NAMALWA (cell line): ENCODE measurements around the gene LSM3.
"Not testable (repeated sequence)": the region's sequence is repeated elsewhere in the genome, so short reads cannot be mapped to it uniquely, and the experiment has no call there.

ENCODE experiments used
- DNase-seq: peaks from one replicate; pipeline ENCODE4 v3.0.0-alpha.2; 2015; ENCODE audit warnings: low spot score

The LSM3 gene

DNA sequence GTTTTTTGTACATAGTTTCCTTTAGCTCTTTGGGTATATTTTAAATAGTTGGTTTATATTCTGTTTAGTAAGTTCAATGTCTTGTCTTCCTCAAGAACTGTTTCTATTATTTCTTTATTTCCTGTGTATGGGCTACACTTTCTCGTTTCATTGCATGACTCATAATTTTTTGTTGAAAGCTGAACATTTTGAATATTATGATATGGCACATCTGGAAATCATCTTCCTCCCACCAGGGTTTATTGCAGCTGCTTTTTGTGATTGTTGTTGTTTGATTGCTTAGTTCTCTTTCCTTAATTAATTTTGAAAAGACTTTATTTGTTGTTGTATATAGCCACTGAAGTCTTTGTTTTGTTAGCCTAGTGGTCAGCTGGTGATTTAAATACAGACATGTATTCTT lies 43.8 kb downstream of the LSM3 start:
- DNase-seq, result no peak

DNA sequence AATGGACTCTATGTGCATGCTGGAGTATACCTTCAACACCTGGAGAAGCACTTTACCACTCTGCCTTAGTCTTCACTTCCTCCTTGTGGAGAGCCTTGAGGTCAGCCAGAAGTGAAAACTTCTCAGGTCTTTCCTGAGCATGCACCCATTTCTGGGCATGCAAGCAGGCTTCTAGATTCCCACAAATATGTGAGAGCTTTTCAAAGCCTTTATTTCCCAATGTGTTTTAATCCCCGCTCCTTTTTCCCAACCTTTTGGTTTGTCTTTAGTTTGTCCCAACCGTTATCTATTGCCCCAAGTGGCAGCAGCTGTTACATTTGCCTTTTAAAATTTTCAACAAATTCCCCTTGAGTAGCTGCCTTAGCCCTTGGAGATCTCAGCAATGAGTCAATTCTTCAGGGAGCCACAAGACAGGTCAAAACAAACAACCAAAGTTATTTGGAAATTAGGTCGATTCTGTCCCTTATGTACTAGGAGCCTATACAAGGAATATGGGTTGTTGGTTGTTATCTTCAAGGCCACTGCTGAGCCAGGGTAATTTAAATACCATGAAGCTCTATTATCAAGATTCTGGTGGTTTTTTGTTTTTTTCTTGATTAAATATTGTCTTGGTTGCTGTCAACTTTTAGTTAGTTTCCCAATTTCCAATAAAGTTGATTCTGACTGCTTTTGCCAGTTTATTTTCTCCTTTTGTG lies 44.4 kb downstream of the LSM3 start:
- DNase-seq, result no peak

DNA sequence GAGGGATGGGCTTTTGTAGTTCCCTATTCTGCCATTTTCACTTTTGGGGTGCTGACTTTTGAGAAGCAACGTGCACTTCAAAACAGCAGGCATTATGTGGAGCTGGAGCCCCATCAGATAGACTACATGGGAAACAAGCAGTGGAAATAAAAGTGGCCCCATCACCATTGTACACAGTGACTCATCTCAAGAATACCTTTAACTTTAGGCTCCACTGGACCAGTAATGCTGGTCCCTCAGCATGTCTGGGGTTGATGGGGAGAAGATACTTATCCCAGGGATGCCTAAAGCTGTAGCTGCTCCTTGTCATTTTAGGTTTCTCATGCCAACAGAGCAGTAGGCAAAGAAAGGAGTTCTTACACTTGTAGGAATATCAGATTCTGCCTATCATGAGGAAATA lies 45.0 kb downstream of the LSM3 start:
- DNase-seq, result no peak

DNA sequence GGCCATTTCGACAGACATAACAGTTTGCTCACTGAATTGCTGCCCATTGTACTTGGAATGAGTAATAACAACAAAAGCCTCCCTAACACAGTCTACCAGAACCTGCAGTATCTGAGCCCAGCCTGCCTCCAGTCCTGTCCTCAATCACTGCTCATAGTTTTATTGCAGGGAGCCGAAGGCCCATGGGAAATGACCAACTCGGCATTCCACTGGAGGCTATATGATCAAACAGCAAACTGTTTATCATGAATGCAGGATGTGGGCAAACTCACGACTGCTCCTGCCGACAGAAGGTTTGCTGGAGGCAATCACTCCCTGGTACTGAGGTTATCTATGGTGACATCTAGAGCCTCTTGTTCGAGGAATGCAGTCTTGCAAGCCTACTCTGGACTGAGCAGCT lies 46.3 kb downstream of the LSM3 start:
- no peak for DNase-seq

DNA sequence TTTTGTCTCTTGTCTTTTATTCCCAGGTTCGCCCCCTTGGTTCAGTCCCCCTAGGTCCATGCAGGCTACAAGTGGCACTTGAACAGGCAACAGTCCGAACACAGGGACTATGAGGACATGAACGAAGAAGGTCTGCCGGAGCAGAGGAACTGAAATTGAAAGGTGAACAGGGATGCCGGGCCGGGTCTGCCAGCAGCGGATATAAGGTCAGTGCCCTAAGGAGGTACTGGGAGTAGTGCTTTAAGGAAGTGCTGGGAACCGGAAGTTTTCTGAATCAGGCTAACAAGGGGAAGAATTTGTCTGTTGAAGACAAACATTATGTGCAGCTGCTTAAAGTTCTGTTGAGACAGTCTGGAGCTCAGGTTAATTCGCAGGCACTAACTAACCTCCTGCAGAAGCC lies 46.8 kb downstream of the LSM3 start:
- no peak for DNase-seq

DNA sequence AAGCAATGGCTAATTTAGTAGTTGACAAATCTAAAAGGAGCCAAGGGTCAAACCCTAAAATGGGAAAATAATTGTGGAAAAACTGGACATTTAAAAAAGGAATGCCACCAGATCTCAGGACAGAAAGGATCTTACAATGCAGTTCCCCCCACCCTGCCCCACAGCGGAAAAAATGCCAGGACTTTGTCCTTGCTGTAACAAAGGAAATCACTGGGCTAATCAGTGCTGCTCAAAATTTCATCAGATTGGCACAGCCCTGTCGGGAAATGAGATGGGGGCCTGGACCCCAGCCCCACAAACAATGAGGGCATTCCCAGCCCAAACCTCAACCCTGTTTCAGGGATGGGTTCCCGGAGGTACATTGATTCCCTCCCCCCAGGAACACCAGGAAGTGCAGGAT lies 47.7 kb downstream of the LSM3 start:
- not testable (repeated sequence) for DNase-seq

DNA sequence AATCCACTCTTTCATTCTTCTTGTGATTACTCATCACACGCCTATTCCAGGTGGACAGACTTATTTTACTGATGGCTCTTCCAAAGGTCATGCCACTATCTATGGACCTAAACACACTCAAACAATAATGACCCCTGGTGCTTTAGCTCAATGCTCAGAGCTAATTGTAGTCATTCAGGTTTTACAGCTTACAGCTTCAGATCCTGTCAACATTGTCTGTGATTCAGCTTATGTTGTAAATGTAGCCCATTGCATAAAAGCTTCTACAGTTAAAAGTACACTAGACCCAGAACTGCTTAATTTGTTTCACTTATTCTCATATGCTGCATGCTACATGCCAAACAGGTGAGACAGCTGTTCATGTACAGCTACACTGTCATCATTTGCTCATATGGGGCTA lies 49.2 kb downstream of the LSM3 start:
- DNase-seq, result no peak

DNA sequence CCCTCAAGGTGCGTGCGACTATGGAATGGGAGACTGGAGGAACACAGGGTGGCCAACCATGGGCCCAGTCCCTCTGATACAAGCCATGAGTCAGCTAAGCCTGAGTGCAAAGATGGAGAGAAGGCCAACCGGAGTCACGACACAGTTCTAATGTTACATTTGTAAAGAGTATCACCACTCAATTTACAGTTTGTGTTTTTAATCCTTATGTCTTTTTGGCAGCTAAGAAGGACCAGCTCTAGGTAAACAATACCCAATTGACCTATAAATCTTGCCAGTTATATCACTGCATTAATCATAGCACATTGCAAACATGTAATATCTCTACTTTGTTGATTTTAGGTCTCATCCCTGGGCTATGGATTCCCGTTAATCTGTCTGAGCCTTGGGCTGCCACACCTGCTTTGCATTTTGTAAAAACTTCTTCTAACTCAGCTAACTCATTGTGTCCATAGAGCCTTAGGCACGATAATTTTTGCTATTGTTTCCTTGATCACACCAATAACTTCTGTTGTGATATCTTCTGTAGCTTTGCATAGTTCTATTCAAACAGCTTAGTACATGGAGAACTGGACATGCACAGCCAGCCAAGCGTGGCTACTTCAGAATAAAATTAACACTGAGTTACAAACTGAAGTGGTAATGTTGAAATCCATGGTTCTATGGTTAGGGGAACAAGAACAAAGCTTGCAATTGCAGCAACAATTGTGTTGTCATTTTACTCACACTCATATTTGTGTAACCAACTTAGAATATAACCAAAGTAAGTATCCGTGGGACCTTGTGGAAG lies 50.3 kb downstream of the LSM3 start:
- no peak for DNase-seq

DNA sequence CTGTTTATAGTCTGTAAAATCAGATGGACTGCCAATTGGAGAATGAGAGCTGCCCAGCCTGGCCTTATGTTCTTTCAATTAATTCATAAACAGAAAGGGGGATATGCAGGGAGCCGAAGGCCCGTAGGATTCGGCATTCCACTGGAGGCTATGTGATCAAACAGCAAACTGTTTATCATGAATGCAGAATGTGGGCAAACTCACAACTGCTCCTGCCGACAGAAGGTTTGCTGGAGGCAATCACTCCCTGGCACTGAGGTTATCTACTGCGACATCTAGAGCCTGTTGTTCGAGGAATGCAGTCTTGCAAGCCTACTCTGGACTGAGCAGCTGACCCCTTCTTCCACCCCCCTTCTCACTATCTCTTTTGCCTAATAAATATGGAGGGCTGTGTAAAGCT lies 51.1 kb downstream of the LSM3 start:
- not testable (repeated sequence) for DNase-seq

DNA sequence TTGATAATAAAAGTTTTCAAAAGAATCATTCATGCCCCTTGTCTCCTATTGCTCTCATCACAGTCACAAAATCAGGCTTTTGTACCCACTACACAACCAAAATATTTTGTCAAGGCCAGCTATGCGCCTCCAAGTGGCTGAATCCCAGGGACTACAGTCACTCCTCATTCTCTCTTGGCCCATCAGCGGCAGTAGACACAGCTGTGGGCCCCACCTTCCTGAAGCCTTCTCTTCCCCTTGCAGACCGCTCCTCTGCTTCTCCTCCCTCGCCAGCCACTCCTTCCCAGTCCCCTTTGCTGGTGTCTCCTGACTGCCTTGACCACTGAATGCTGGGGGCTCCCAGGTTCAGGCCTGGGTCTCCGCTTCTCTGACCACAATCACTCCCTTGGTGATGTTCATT lies 52.1 kb downstream of the LSM3 start:
- no peak for DNase-seq

DNA sequence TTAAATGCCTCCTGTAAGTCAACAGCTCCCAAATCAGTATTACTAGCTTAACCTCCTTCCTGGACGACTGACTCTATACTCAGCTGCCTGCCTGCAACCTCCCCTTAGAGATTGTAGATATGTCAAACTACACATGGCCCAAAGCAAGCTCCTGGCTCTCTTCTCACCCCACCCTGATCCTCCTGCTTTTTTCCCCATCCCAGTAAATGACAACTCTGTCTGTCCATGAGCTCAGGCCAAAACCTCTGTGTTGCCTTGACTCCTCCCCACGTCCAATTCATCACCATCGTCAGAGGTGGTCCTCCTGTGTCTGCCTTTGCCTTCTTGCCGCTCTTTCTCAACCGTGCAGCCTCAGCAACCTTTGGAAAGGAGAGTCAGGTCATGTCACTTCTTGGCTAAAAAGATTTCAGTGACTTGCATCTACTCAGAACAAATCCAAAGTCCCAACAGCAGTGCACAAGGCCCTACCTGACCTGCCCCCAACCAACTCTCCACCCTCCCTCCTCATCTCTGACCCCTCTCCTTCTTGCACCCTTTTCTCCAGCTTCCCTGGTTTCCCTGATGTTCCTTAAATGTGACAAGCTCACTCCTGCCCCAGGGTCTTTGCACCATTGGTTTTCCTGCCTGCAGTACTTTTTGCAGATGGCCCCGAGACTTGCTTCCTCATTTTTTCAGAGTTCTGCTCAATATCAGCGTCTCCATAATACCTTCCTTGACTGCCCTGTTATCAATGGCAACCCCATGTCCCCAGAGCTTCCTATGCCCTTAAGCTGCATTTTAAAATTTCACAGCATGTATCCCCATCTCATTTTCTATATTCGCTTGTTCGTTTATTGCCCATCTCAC lies 52.8 kb downstream of the LSM3 start:
- DNase-seq, result no peak

DNA sequence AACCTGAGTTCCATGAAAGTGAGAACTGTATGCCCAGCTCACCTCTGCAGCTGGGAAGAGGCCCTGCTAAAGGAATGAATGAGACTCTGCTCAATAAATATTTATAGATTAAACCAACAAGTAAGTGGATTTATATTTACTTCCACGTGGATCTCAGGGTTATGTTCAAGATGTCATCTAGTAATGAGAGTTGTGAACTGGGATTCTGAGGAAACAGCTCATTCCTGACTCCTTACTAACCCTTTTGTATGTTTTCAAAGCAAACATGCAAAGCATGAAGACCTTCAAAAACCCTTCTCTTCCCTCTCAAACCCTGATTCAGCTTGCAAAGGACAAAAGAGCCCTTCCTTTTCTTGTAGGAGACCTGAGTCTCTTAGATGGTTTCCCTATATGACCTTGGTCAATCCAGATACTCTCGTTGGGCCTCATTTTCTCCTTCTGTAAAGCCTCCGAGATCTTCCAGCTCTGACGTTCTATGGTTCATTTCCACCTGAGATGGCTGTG lies 53.4 kb downstream of the LSM3 start:
- no peak for DNase-seq

DNA sequence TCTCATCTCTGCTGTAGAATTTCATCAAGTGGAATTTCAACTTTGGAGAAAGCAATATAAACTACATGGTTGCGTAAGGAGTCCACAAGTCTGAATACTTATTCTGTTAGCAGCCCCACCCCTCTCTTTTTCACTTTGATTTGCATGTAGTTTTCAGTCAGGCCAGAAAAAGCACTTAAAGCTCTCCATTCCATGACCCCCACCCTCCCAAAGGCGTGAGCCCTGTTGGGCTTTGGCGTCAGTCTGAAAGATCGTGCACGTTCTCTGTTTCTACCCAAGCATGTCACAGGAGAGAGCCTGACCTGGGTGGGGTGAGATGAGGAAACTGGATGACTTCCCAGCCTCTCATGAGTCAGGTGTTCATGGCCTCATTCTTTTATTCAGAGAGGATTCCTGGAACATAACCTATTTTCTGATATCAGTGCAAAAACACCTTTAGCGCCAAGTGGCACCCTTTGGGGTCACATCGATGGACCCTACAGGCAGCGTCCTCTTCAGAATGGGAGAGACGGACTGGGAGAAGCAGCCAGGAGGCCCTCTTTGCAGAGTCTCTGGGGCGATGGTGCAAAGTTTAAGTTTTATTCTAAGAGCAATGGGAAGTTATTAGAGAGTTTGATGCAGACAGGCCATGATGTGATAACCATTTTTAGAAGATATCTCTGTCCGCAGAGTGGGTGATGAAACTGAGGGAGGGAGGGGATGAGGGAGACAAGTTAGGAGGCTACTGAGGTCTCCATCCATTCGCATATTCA lies 55.8 kb downstream of the LSM3 start:
- no peak for DNase-seq

DNA sequence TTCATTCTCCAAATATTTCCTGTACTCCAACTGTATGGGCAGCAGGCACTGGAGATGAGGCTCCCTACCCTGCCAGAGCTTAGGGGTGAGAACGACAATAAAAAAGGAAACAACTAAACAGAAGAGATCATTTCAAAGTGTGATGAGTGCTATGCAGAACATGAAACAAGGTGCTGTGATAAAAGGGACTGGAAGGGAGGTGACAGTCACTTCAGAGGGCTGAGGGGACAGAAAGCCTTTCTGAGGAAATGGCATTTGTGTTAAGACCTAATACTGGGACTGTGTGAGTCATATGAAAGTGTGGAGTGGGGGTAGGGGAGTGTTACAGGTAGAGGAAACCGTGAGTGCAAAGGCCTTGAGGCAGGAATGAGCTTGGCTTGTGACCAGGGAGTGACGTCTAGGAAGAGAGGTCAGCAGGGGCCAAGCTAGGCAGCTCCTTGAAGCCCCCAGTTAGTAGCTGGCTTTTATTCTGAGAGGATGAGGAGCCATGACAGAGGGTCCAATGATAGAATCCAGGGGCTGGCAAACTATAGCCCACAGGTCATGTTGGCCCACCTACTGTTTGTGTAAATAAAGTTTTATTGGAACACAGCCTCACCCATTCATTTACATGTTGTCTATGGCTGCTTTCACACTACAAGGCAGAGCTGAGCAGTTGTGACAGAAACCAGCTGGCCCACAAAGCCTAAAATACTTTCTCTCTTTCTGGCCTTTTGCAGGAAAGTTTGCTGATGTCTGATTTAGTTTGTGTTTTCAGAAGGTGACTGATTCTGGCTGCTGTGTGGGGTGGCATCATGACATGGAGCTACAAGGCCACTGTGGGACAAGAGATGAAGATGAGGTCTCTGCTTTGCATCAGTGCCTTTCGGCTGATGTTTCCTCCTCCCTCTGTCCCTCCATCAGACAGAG lies 56.6 kb downstream of the LSM3 start:
- no peak for DNase-seq

DNA sequence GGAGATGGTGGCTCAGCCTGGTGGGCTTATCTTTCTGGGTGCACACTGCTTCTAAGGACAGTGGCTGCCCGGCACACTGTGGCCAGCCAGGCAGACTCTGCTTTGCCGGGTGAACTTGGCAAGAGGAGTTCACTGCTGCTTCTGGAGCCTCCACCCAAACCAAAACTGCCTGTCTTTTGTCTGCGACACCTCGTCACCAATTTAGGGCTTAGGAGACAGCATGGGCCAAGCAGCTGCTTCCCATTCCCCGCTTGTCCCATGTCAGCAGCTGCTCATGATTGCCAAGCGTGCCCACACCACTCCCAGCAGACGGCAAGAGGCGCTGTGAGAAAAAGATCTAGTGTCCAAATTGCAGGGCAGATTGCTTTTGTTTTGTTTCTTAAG lies 57.3 kb downstream of the LSM3 start:
- no peak for DNase-seq

DNA sequence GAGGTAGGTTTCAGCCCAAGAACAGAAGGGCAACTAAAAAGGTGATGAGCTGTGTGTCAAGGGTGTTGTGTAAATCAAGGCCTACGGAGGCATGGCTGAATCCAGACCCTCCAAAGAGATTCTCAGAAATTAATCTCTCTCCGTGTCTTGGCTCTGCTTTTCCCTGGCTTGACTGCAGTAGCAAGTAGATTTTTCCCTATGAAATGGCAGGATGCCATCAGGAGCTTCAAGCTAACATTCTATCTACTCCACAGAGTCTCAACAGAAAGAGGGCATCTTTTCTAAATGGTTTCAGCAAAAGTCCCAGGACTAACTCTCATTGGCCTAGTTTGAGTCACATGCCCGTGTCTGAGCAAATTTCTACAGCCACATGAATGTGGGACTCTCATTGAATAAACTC lies 58.3 kb downstream of the LSM3 start:
- no peak for DNase-seq

DNA sequence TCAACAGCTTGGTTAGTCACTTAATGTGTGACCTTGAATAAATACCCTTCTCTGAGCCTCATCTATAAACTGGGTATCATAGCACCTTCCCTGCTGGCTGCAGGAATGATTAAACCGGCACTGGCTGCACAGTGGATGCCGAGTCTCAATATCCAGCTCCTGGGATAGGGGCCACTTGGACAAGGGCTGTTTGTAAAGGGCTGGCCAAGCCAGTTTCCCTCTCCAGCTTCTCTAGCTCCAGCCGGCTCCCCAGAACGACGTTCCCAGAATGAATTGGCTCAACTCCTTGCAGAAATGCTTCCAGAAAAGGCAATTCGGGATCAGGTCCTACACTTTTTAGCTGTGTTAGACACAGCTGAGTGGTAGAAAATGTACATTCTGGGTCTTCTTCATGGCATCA lies 58.8 kb downstream of the LSM3 start:
- DNase-seq, result no peak

DNA sequence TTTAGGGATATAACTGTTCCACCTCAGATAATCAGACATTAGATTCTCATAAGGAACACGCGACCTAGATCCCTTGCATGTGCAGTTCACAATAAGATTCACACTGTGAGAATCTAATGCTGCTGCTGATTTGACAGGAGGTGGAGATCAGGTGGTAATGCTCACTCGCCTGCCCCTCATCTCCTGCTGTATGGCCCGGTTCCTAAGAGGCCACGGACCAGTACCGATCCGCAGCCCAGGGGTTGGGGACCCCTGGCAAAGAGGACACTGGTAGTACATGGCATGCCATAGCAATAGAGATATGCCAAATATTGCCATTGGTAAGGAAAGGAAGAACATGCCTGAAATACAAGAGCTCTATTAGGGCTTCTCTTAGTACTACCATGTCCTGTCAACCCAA lies 59.7 kb downstream of the LSM3 start:
- no peak for DNase-seq

DNA sequence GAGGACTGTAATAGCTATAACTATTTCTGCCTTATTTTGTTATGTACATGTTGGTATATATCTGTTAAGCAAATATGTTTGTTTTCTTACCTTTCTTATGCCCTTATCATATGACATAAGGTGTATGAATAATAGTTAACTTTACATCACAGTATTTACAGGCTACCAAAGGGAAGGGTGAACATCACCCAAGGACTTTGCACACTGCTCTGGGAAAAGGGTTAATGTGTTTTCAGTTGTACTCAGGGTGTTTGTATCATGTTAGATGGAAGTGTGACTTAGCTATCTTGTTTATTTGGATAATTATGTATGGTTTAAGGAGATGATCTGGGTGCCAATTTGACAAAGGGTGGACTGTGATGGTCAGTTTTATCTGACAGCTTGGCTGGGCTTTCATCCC lies 60.3 kb downstream of the LSM3 start:
- DNase-seq, result no peak

DNA sequence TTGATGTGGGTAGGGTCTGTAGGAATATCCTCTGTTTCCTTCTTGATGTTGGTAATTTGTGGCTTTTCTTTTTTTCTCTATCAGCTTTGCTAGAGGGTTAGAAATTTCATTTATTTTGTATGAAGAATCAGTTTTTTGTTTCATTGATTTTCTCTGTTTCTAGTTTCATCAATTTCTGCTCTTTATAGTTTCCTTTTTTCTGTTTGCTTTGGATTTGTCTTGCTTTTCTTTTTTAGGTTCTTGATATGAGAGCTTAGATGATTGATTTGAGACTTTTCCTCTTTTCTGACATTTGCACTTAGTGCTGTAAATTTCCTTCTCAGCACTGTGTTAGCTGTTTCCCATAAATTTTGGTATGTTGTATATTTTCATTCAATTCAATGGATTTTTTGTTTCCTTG lies 61.3 kb downstream of the LSM3 start:
- DNase-seq, result no peak

DNA sequence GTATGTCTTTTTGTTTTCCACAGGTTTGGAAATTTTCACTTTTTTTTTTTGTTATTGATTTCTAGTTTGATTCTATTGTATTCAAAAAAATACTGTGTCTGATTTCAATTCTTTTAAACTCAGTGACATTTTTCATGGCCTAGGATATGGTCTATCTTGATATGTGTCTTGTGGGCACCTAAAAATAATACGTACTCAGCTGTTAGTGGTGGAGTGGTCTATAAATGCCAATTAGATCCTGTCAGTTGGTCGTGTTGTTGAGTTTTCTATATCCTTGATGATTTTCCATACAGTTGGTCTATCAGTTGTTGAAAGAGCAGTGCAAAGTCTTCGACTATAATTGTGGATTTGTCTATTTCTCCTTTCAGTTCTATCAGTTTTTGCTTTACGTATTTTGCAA lies 61.7 kb downstream of the LSM3 start:
- DNase-seq, result no peak
